Activated CD8-positive, alpha-beta T cell treated with anti-CD3 and anti-CD28 coated beads for 36 hours (primary cell): ENCODE data around the gene NOL8. TPM values are rescaled to one million over a fixed set of nuclear protein-coding genes. Genes with fewer than 3 reads are reported as not detected.

Source experiments
- ATAC-seq: fragments of 200-7000 bp; cut with Tn5 transposase; one replicate; pipeline ENCODE4 v1.10.0; 2021; ENCODE audit warnings: mild to moderate bottlenecking, moderate library complexity
- CTCF ChIA-PET: fragments of 350-600 bp; sonication (Branson Sonifier 250); formaldehyde crosslinking; loops from one replicate; lab custom pipeline; 2021; ENCODE audit warnings: antibody characterized with exemption; lab: Charles Lee
- POLR2A ChIA-PET: fragments of 350-600 bp; sonication (Branson Sonifier 250); formaldehyde crosslinking; loops from one replicate; lab custom pipeline; 2021; ENCODE audit warnings: antibody characterized with exemption; lab: Charles Lee
- DNase-seq: peaks from one replicate; pipeline ENCODE4 v3.0.0-alpha.2; 2020
- H3K27ac Mint-ChIP-seq: one replicate; pipeline ENCODE4 v1.8.0; 2021; ENCODE audit warnings: mild to moderate bottlenecking, mixed read lengths
- H3K27me3 Mint-ChIP-seq: one replicate; pipeline ENCODE4 v1.8.0; 2021; ENCODE audit warnings: mixed read lengths
- H3K36me3 Mint-ChIP-seq: one replicate; pipeline ENCODE4 v1.8.0; 2021; ENCODE audit warnings: low read depth, mixed read lengths
- H3K4me1 Mint-ChIP-seq: one replicate; pipeline ENCODE4 v1.8.0; 2021; ENCODE audit warnings: low read depth, mixed read lengths
- H3K4me3 Mint-ChIP-seq: one replicate; pipeline ENCODE4 v1.8.0; 2021; ENCODE audit warnings: mild to moderate bottlenecking, moderate library complexity, mixed read lengths
- H3K9me3 Mint-ChIP-seq: one replicate; pipeline ENCODE4 v1.8.0; 2021; ENCODE audit warnings: mixed read lengths
- intact Hi-C: fragments of 100-400 bp; cut with micrococcal nuclease; formaldehyde crosslinking; loops from one replicate; pipeline ENCODE4 v1.10.0; 2022
- total RNA-seq, 2 experiments: library from RNA; stranded (reverse); gene quantifications; one replicate each; pipeline ENCODE4 v1.2.3, GENCODE V29; 2021
- TF ChIP-seq, protein P1 (sequence below): fragments of 200-600 bp; IDR thresholded peaks from one replicate; pipeline ENCODE4 v1.8.0; 2022; ENCODE audit warnings: antibody characterized with exemption, mild to moderate bottlenecking

NOL8 gene
- total RNA-seq, 2 experiments from 2014 or later = 44.1 to 46.5 TPM

DNA sequence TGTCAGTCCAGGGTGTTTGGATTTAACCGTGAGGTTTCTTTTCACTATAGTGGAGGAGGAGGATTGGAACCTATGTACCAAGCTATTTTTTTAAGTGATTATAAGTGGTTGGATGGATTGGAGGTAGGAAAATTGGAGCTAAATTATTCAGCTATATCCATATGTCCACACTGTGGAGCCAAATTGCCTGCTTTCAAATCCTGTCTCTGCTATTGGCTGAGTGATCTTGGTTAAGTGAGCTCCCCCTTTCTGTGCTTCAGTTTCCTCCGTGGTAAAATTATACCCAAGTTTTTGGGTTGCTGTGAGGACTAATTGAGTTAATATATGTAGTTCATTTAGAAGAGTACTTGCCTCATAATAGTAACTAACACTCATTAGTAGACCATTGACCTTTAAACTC is 3.1 kb upstream of the NOL8 start:
- Mint-ChIP-seq H3K27me3 (no peaks in the 10 kb centered on the region), H3K4me1 (peaks cover 25% of the 10 kb centered on the region), H3K36me3 (peaks cover 20% of the 10 kb centered on the region), H3K4me3 (no peak overlapping the region), H3K27ac (no peak overlapping the region), H3K9me3 (no peaks in the 10 kb centered on the region)
- POLR2A ChIA-PET = interaction anchor here (1.0 to 1.3 kb wide), 2 partner anchors 12 to 437 kb away, joined by 3 to 4 read pairs; no protein-coding TSS in a partner anchor
- intact Hi-C loops = loop anchor here (10.0 kb wide), 2 partner anchors 117 to 307 kb away; no protein-coding TSS in a partner anchor
- TF ChIP-seq, protein P1, sequence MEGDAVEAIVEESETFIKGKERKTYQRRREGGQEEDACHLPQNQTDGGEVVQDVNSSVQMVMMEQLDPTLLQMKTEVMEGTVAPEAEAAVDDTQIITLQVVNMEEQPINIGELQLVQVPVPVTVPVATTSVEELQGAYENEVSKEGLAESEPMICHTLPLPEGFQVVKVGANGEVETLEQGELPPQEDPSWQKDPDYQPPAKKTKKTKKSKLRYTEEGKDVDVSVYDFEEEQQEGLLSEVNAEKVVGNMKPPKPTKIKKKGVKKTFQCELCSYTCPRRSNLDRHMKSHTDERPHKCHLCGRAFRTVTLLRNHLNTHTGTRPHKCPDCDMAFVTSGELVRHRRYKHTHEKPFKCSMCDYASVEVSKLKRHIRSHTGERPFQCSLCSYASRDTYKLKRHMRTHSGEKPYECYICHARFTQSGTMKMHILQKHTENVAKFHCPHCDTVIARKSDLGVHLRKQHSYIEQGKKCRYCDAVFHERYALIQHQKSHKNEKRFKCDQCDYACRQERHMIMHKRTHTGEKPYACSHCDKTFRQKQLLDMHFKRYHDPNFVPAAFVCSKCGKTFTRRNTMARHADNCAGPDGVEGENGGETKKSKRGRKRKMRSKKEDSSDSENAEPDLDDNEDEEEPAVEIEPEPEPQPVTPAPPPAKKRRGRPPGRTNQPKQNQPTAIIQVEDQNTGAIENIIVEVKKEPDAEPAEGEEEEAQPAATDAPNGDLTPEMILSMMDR = no peak
- ATAC-seq (no peak), DNase-seq (peak; percentile 2)
- CTCF ChIA-PET = interaction anchor here (1.1 to 1.7 kb wide), 2 partner anchors 190 to 378 kb away, joined by 3 to 4 read pairs; partner anchors contain the start of gene ROR2

DNA sequence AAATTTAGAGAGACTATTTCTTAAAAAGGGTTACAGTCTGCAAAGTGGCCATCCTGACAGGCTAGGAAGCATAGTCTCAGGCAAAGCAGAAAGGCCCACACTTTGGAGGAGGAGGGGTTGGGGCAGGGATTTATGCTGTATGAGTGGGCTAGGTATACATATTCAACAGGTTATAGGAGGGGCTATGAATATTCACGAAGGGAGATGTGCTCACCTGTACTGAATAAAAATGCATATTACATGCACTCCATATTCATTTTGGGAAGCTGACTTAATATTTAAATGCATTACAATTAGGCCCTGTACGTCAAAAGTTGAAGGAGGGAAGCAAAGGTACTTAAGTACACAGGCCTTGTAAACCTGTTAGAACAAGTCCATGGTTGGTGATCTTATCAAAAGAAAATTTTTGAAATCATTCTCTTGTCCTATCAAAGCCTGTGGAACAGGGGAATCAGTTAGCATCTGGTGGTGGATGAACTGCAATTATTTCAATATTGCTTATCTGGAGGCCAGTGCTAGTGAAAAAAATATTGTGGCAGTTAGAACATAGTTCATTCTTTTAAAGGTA is 2.2 kb upstream of the NOL8 start:
- Mint-ChIP-seq H3K27ac (no peak overlapping the region), H3K36me3 (peaks cover 21% of the 10 kb centered on the region), H3K9me3 (no peaks in the 10 kb centered on the region), H3K4me1 (peaks cover 31% of the 10 kb centered on the region), H3K4me3 (peak overlapping the region; percentile 99), H3K27me3 (no peaks in the 10 kb centered on the region)
- no peak for ATAC-seq
- ChIA-PET POLR2A (interaction anchor here (1.3 to 1.4 kb wide), 3 partner anchors 8 to 11 kb away, joined by 3 to 4 read pairs (median 4); no protein-coding TSS in a partner anchor), CTCF (interaction anchor here (1.1 to 1.7 kb wide), 3 partner anchors 36 to 377 kb away, joined by 3 to 7 read pairs (median 6); partner anchors contain the start of gene ROR2)
- TF ChIP-seq, protein P1 = no peak
- intact Hi-C loops = loop anchor here (10.0 kb wide), 2 partner anchors 117 to 307 kb away; no protein-coding TSS in a partner anchor
- DNase-seq = no peak

DNA sequence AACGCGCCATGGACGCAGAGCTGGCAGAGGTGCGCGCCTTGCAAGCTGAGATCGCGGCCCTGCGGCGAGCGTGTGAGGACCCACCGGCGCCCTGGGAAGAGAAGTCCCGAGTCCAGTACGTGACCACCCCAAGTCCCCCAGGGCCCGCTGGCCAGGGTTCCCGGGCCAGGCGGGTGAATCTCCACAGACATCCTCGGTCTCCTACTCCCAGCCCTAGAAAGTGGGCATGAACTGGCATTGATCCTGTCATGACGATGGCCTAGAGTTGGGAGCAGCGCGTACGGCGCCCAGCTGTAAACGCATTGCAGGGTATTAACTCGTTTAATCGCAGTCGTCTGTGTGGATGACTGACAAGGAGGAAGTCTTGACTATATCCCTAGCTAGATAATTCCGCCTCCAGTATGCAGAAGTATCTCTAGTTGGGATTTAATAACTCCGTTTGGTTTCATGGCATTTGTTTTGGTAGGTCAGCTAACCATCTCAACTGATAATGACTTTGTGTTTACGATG is 896 bp upstream of the NOL8 start:
- intact Hi-C loops = loop anchor here (10.0 kb wide), 2 partner anchors 119 to 309 kb away; no protein-coding TSS in a partner anchor
- ChIA-PET POLR2A (interaction anchor here (0.6 to 2.5 kb wide), 16 partner anchors 9 to 1500 kb away, joined by 3 to 13 read pairs (median 4); partner anchors contain the start of genes IARS1 and IPPK), CTCF (interaction anchor here (1.3 to 1.7 kb wide), 4 partner anchors 34 to 188 kb away, joined by 3 to 7 read pairs (median 5); no protein-coding TSS in a partner anchor)
- no peaks in the 10 kb centered on the region for H3K27me3 Mint-ChIP-seq
- peaks cover 33% of the 10 kb centered on the region for H3K4me1 Mint-ChIP-seq
- peaks cover 25% of the 10 kb centered on the region for H3K36me3 Mint-ChIP-seq
- no peak for DNase-seq
- peak; percentile 1 for ATAC-seq
- no peaks in the 10 kb centered on the region for H3K9me3 Mint-ChIP-seq
- TF ChIP-seq, protein P1 = no peak
- H3K4me3 Mint-ChIP-seq = peak overlapping the region; percentile 99
- peak overlapping the region; percentile 98 for H3K27ac Mint-ChIP-seq

DNA sequence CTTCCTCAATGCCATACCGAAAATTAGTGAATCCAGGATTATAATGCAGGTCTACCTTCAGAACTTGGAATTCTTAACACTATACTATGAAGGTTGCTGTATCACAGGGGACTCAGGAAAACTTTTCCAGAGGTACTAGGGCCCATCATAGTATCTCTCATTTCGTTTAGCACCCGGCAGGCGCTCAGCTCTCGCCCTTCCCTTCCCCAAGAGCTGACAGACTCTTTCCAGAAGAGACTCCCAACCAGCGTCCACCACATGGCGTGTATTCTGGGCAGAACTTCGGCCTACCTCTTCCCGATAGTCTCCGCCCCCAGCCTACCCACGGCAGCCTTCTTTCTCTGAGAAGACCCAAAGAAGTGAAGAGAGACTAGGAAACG is 271 bp downstream of the NOL8 start:
- DNase-seq = no peak
- ATAC-seq = no peak
- Mint-ChIP-seq H3K36me3 (peaks cover 30% of the 10 kb centered on the region), H3K27me3 (no peaks in the 10 kb centered on the region), H3K9me3 (no peaks in the 10 kb centered on the region), H3K4me1 (peaks cover 34% of the 10 kb centered on the region), H3K27ac (peak overlapping the region; percentile 98), H3K4me3 (peak overlapping the region; percentile 99)
- TF ChIP-seq, protein P1 = no peak
- POLR2A ChIA-PET = interaction anchor here (0.7 to 2.5 kb wide), 12 partner anchors 8 to 345 kb away, joined by 3 to 13 read pairs (median 4); partner anchors contain the start of genes IARS1 and IPPK
- CTCF ChIA-PET = no interaction called here
- intact Hi-C loops = loop anchor here (5.0 to 10.0 kb wide), 3 partner anchors 48 to 310 kb away; no protein-coding TSS in a partner anchor
